Pancreas (tissue), 10 donors: ENCODE results near the gene GRID1. TPM values are rescaled to one million over a fixed set of nuclear protein-coding genes. Genes with fewer than 3 reads are reported as not detected.

Experiments used
- ATAC-seq, 4 donors: fragments of 200-7000 bp; cut with Tn5 transposase; one replicate each; pipeline versions ENCODE4 v1.8.0 to v1.9.1; 2020; ENCODE audit warnings: mild to moderate bottlenecking in 4 of 4, moderate library complexity in 4 of 4
- DNase-seq, 6 donors: peaks; one replicate each; pipeline ENCODE4 v3.0.0-alpha.2; 2020
- FAIRE-seq: peaks from 2 replicates; lab custom pipeline; 2012; peaks lifted over from hg19 to GRCh38; lab: Jason Lieb, UNC
- H3K27ac ChIP-seq, 4 donors: fragments of 200-600 bp; sonication (generic); 1 replicate in 3 of 4; 2 replicates in 1 of 4; pipeline versions ENCODE4 v1.5.0 to v1.8.0; 2020
- H3K27me3 ChIP-seq, 4 donors: fragments of 200-600 bp; one replicate each; pipeline ENCODE4 v1.8.0; 2021
- H3K36me3 ChIP-seq, 3 donors: fragments of 200-600 bp; sonication (generic) in 1 of 3; one replicate each; pipeline versions ENCODE4 v1.5.0 to v1.8.0; 2020 to 2021
- H3K4me1 ChIP-seq, 3 donors: fragments of 200-600 bp; one replicate each; pipeline ENCODE4 v1.8.0; 2021
- H3K4me3 ChIP-seq, 4 donors: fragments of 200-600 bp; sonication (generic) in 2 of 4; one replicate each; pipeline versions ENCODE4 v1.5.0 to v1.8.0; 2020 to 2021
- H3K9me3 ChIP-seq, 4 donors: fragments of 200-600 bp; one replicate each; pipeline ENCODE4 v1.8.0; 2021
- CTCF ChIP-seq, 4 donors: fragments of 200-600 bp; sonication (generic) in 3 of 4; IDR thresholded peaks; one replicate each; pipeline versions ENCODE4 v1.5.0 to v1.8.0; 2021; ENCODE audit warnings: antibody characterized with exemption in 4 of 4
- WGBS, 2 donors: extraction: QIAGEN DNeasy Blood & Tissue Kit; methylation state at CpG; one replicate each; pipeline ENCODE4 v1.1.7; 2013; 5-methylcytosine and 5-hydroxymethylcytosine counted together
- intact Hi-C, 3 donors: fragments of 100-400 bp; cut with DNase I; formaldehyde crosslinking; loops; one replicate each; pipeline versions ENCODE4 v1.11.1 to v1.14.2; 2022
- polyA plus RNA-seq, 2 donors: library from polyadenylated mRNA; stranded (reverse); fragments of 200-250 nt; gene quantifications; one replicate each; pipeline ENCODE4 v1.2.3, GENCODE V29; 2013
- total RNA-seq, 6 donors: library from RNA; stranded (reverse); fragmentation: NEBNext Ultra II Directional in 4 of 6; extraction: Animal tissue kit (Norgen Biotek cat#: 25700) in 4 of 6; gene quantifications; one replicate each; pipeline versions ENCODE4 v1.2.1 to v1.2.4, GENCODE V29; 2021 to 2023
- donor health status: healthy with polysubstance abuse.
- donor health status: DM: no; HTN: no; CAD: no; lungs with moderate emphysema.
- donor health status: DM: no; HTN: no; CAD: no.
- donor health status: control.
- donor health status: control.
- donor health status: Bipolar disorder and iron deficiency.
- donor health status: DM: yes; HTN: yes; CAD: no.
- donor health status: DM: no; HTN: no; CAD: no.
- donor health status: DM: no; HTN: no; CAD: no.
- donor health status: DM: yes; HTN: yes; CAD: no.

GRID1 gene
- total and polyA plus RNA-seq, 8 donors: 0.05 to 1.5 (median 0.91) TPM

GRCh38 chr10:85657476-85658113 is 709.0 kb downstream of the GRID1 start:
- intact Hi-C loops: no loop called here
- Histone ChIP-seq H3K4me3 (no peak overlapping the region), H3K27ac (no peak overlapping the region), H3K36me3 (no peaks in the 10 kb centered on the region), H3K4me1 (no peaks in the 10 kb centered on the region), H3K9me3 (no peaks in the 10 kb centered on the region), H3K27me3 (no peaks in the 10 kb centered on the region)
- no peak for ATAC-seq
- no peak for DNase-seq
- 25 to 31% methylated on average over 4 of the region's 4 CpGs for WGBS, 2 donors
- FAIRE-seq: no peak
- no peak for TF ChIP-seq CTCF (IDR thresholded peaks at IDR 0.05)

GRCh38 chr10:85655411-85655810 is 711.2 kb downstream of the GRID1 start:
- no peak for TF ChIP-seq CTCF (IDR thresholded peaks at IDR 0.05)
- intact Hi-C loops: no loop called here
- no peak overlapping the region for H3K27ac ChIP-seq
- H3K4me3 ChIP-seq: no peak overlapping the region
- no peaks in the 10 kb centered on the region for H3K36me3 ChIP-seq
- DNase-seq (no peak), ATAC-seq (no peak), FAIRE-seq (no peak)
- no peaks in the 10 kb centered on the region for H3K4me1 ChIP-seq
- 74 to 76% methylated on average over 2 of the region's 2 CpGs for WGBS, 2 donors
- H3K27me3 ChIP-seq: no peaks in the 10 kb centered on the region
- H3K9me3 ChIP-seq: no peaks in the 10 kb centered on the region

- DNase-seq (no peak), ATAC-seq (peak in 1 of 4 donors; percentile 11), FAIRE-seq (no peak)
- Histone ChIP-seq H3K4me1 (no peaks in the 10 kb centered on the region), H3K9me3 (no peaks in the 10 kb centered on the region), H3K4me3 (no peak overlapping the region), H3K27ac (no peak overlapping the region), H3K36me3 (no peaks in the 10 kb centered on the region), H3K27me3 (no peaks in the 10 kb centered on the region)
- WGBS, 2 donors: 76% methylated on average over 2 of the region's 2 CpGs
- TF ChIP-seq CTCF (IDR thresholded peaks at IDR 0.05): no peak
- intact Hi-C loops: no loop called here
Measured at GRCh38 chr10:85651497-85651882, 715.1 kb downstream of the GRID1 start.

GRCh38 chr10:85650791-85651496 is 715.7 kb downstream of the GRID1 start:
- Histone ChIP-seq H3K27me3 (no peaks in the 10 kb centered on the region), H3K27ac (no peak overlapping the region), H3K4me1 (no peaks in the 10 kb centered on the region), H3K9me3 (no peaks in the 10 kb centered on the region), H3K36me3 (no peaks in the 10 kb centered on the region), H3K4me3 (no peak overlapping the region)
- TF ChIP-seq CTCF (IDR thresholded peaks at IDR 0.05): no peak
- ATAC-seq (peak in 3 of 4 donors; percentile 62 to 75 (median 63)), DNase-seq (no peak), FAIRE-seq (no peak)
- intact Hi-C loops: no loop called here
- 92 to 93% methylated on average over 1 of the region's 1 CpG for WGBS, 2 donors

- ATAC-seq: no peak
- 63 to 67% methylated on average over 4 of the region's 4 CpGs for WGBS, 2 donors
- no peaks in the 10 kb centered on the region for H3K36me3 ChIP-seq
- no peaks in the 10 kb centered on the region for H3K27me3 ChIP-seq
- FAIRE-seq: no peak
- H3K4me3 ChIP-seq: no peak overlapping the region
- H3K9me3 ChIP-seq: no peaks in the 10 kb centered on the region
- TF ChIP-seq CTCF (IDR thresholded peaks at IDR 0.05): no peak
- no peaks in the 10 kb centered on the region for H3K4me1 ChIP-seq
- H3K27ac ChIP-seq: no peak overlapping the region
- DNase-seq: no peak
- intact Hi-C loops: no loop called here
Measured at GRCh38 chr10:85649461-85649860, 717.1 kb downstream of the GRID1 start.
